ENCODE measurements around the gene FAM110A.

DNA sequence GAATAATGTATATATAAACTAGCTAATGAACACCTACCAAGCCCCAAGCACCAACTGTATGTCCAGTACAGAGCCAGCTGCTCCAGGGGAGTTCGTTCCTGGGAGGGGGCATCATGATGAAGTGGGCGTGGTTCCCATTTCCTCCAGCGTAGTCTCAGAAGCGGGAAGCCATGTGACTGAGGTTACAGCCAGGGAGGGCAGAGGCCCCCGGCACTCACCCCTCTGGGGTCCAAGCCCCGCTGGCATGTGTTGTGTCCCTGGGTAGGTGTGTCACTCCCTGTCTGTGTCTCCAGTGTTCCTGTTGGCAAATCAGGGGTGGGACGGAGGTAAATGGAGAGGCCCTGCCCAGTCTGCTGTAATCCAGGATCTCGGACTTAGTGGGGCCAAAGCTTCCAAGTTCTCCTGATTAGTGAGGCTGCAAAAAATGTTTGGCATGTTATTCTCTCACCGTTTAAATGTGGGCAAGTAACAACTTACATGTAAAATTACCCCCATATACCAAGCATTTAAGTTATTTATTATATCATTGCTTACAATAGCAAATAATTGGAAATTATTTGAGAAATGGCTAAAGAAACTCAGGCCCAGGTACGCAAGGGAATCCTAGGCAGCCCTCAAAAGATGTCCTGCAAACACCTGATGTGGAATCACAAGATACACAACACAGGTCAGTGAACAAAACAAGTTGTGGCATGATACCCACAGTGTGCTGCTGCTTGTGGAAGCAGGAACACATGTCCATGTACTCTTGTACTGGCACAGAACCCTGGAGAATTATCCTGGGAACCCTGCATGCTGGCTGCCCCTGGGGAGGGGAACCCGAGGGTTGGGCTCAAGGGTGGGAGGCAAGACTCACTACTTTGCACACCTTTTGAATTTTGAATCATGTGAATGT is 22.2 kb downstream of the FAM110A start:
- TF ChIP-seq, protein P1, sequence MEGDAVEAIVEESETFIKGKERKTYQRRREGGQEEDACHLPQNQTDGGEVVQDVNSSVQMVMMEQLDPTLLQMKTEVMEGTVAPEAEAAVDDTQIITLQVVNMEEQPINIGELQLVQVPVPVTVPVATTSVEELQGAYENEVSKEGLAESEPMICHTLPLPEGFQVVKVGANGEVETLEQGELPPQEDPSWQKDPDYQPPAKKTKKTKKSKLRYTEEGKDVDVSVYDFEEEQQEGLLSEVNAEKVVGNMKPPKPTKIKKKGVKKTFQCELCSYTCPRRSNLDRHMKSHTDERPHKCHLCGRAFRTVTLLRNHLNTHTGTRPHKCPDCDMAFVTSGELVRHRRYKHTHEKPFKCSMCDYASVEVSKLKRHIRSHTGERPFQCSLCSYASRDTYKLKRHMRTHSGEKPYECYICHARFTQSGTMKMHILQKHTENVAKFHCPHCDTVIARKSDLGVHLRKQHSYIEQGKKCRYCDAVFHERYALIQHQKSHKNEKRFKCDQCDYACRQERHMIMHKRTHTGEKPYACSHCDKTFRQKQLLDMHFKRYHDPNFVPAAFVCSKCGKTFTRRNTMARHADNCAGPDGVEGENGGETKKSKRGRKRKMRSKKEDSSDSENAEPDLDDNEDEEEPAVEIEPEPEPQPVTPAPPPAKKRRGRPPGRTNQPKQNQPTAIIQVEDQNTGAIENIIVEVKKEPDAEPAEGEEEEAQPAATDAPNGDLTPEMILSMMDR (IDR thresholded peaks at IDR 0.05; ENCODE audit: low read depth, low read length): no peak
- no peak for TF ChIP-seq POLR2A (IDR thresholded peaks at IDR 0.05; ENCODE audit: extremely low read depth, insufficient read length)
- TF ChIP-seq, protein P2, sequence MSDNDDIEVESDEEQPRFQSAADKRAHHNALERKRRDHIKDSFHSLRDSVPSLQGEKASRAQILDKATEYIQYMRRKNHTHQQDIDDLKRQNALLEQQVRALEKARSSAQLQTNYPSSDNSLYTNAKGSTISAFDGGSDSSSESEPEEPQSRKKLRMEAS (IDR thresholded peaks at IDR 0.05; ENCODE audit: low read depth, low read length): no peak

Data from NB4 (cell line).